Heart left ventricle (tissue), 13 donors: ENCODE measurements around the gene BFSP2.

ENCODE experiments used
- POLR2A ChIP-seq, 2 donors: fragments of 450-650 bp; IDR thresholded peaks; one replicate each; pipeline ENCODE4 v1.6.1; 2017; ENCODE audit warnings: antibody characterized with exemption in 2 of 2, mild to moderate bottlenecking in 2 of 2, moderate library complexity in 2 of 2
- TF ChIP-seq, protein P1 (sequence below), 12 donors: fragments of 200-600 bp; sonication (generic) in 4 of 12; IDR thresholded peaks; one replicate each; pipeline versions ENCODE4 v1.5.0 to v1.8.0; 2018 to 2022; ENCODE audit warnings: antibody characterized with exemption in 12 of 12, mild to moderate bottlenecking in 5 of 12
- donor health status: ischemic (EF 13 %, LVEDD 7.1; RV severe dilation, severe dysfunction).
- donor health status: DM: no; HTN: yes; CAD: no.
- donor health status: DM: no; HTN: no; CAD: no.
- donor health status: ischemic (EF 25% LVEDD 6.9; RV normal size, moderate dysfunction).
- donor health status: ischemic (EF 25% LVEDD 5.7; RV mildly dilated, moderate dysfunction).
- donor health status: ischemic (EF 35%, LVEDD 5.7; RV mildly dilated, moderate dysfunction).
- donor health status: nonischemic (EF 11% LVEDD 7.7; RV severe dilation, severe dysfunction).
- donor health status: DM: yes; HTN: yes; CAD: no.
- donor health status: PGD.
- donor health status: ischemic (EF 29% LVEDD 5.4; RV normal size, mild dysfunction).
- donor health status: nonischemic (EF 23%, LVEDD 6.1; RV moderate dilation, normal function).

DNA sequence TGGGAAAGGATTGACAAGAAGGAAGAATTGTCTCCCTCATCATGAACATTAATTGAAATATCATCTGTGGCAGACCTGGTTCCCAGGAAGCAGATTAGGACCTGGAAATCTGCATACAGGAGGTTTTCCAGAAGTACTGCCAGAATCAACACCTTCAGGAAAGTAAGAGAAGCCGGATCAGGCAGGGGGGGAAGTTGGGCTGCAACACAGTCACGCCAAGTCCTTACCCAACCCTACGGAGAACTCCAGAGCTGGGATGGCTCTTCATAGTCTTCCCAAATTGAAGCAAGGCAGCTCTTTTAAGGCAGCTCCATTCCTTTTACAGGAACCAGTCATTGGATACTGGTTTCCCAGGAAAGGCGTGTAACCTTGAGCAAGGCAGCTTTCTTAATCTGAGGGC is 35.2 kb upstream of the BFSP2 start:
- TF ChIP-seq, protein P1, sequence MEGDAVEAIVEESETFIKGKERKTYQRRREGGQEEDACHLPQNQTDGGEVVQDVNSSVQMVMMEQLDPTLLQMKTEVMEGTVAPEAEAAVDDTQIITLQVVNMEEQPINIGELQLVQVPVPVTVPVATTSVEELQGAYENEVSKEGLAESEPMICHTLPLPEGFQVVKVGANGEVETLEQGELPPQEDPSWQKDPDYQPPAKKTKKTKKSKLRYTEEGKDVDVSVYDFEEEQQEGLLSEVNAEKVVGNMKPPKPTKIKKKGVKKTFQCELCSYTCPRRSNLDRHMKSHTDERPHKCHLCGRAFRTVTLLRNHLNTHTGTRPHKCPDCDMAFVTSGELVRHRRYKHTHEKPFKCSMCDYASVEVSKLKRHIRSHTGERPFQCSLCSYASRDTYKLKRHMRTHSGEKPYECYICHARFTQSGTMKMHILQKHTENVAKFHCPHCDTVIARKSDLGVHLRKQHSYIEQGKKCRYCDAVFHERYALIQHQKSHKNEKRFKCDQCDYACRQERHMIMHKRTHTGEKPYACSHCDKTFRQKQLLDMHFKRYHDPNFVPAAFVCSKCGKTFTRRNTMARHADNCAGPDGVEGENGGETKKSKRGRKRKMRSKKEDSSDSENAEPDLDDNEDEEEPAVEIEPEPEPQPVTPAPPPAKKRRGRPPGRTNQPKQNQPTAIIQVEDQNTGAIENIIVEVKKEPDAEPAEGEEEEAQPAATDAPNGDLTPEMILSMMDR (IDR thresholded peaks at IDR 0.05) = no peak
- no peak for TF ChIP-seq POLR2A (IDR thresholded peaks at IDR 0.05)
